Osteocyte (in vitro differentiated cells): ENCODE data around the gene LMAN2. TPM values are rescaled to one million over a fixed set of nuclear protein-coding genes. Genes with fewer than 3 reads are reported as not detected.
"Not testable (repeated sequence)": the region's sequence is repeated elsewhere in the genome, so short reads cannot be mapped to it uniquely, and the experiment has no call there.

Source experiments
- DNase-seq: peaks from one replicate; pipeline ENCODE4 v3.0.0; 2021; ENCODE audit warnings: mixed read lengths; ENCODE audit not compliant: unreplicated experiment; ENCODE audit errors: extremely low spot score
- H3K27ac Mint-ChIP-seq: one replicate; pipeline ENCODE4 v1.8.0; 2021; ENCODE audit warnings: mild to moderate bottlenecking, mixed read lengths; ENCODE audit not compliant: unreplicated experiment
- H3K27me3 Mint-ChIP-seq: one replicate; pipeline ENCODE4 v1.8.0; 2021; ENCODE audit warnings: mixed read lengths; ENCODE audit not compliant: unreplicated experiment
- H3K36me3 Mint-ChIP-seq: one replicate; pipeline ENCODE4 v1.8.0; 2021; ENCODE audit warnings: mixed read lengths; ENCODE audit not compliant: unreplicated experiment
- H3K4me1 Mint-ChIP-seq: one replicate; pipeline ENCODE4 v1.8.0; 2021; ENCODE audit warnings: mixed read lengths; ENCODE audit not compliant: unreplicated experiment
- H3K4me3 Mint-ChIP-seq: one replicate; pipeline ENCODE4 v1.8.0; 2021; ENCODE audit warnings: mild to moderate bottlenecking, moderate library complexity, mixed read lengths; ENCODE audit not compliant: unreplicated experiment
- H3K9me3 Mint-ChIP-seq: one replicate; pipeline ENCODE4 v1.8.0; 2021; ENCODE audit warnings: mixed read lengths; ENCODE audit not compliant: unreplicated experiment
- total RNA-seq: library from RNA; stranded (reverse); gene quantifications from 2 replicates; pipeline ENCODE4 v1.2.1, GENCODE V29; 2021
- TF ChIP-seq, protein P1 (sequence below): fragments of 200-600 bp; sonication (generic); IDR thresholded peaks from 2 replicates; pipeline ENCODE4 v1.5.0; 2021; ENCODE audit warnings: antibody characterized with exemption, mild to moderate bottlenecking, moderate library complexity

Gene LMAN2
- total RNA-seq, 1 donor from 2014 or later: 102 TPM

DNA sequence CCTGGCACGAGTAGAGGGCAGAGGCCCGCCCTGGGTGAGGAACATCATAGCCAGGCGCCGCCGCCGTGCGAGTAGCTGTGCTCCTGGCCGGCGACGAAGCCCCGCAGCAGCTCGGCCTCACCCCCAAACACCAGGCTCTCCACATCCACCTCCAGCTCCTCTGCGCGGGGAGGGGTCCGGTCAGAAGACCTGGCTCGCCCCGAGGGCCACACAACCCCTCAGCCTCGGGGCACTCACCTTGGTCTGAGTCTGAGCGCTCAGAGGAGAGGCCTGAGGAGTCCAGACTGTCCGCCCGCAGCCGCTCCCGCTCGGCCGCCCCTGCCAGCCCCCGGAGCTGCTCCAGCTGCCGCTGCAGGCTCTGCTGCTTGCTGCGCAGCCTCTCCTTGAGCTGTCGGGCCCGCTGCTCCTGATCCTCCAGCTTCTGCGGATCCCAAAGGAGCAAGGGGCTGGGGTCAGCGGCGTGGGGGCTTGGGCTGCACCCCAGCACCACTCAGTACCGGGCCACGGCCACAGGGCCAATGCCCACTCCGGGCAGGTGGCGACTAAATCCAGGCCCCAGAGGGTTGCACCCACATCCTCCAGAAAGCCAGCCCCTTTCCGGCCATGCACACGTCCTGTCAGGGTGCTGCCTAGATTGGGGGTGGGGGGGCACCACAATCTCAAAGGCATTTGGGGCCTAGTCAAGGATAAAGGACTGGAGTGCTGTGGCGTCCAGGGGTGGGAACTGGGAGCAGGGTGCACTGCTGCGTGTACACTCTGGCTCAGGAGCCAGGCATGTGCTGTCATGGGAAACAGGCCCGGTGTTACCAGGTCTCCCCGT is 43.7 kb downstream of the LMAN2 start:
- no peaks in the 10 kb centered on the region for H3K9me3 Mint-ChIP-seq
- H3K4me1 Mint-ChIP-seq: peaks cover 44% of the 10 kb centered on the region
- TF ChIP-seq, protein P1, sequence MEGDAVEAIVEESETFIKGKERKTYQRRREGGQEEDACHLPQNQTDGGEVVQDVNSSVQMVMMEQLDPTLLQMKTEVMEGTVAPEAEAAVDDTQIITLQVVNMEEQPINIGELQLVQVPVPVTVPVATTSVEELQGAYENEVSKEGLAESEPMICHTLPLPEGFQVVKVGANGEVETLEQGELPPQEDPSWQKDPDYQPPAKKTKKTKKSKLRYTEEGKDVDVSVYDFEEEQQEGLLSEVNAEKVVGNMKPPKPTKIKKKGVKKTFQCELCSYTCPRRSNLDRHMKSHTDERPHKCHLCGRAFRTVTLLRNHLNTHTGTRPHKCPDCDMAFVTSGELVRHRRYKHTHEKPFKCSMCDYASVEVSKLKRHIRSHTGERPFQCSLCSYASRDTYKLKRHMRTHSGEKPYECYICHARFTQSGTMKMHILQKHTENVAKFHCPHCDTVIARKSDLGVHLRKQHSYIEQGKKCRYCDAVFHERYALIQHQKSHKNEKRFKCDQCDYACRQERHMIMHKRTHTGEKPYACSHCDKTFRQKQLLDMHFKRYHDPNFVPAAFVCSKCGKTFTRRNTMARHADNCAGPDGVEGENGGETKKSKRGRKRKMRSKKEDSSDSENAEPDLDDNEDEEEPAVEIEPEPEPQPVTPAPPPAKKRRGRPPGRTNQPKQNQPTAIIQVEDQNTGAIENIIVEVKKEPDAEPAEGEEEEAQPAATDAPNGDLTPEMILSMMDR: no peak
- no peak overlapping the region for H3K4me3 Mint-ChIP-seq
- DNase-seq: no peak
- no peaks in the 10 kb centered on the region for H3K27me3 Mint-ChIP-seq
- H3K27ac Mint-ChIP-seq: no peak overlapping the region
- peaks cover 10% of the 10 kb centered on the region for H3K36me3 Mint-ChIP-seq

GRCh38 chr5:177306674-177307543 is 44.6 kb downstream of the LMAN2 start:
- no peak overlapping the region for H3K4me3 Mint-ChIP-seq

DNA sequence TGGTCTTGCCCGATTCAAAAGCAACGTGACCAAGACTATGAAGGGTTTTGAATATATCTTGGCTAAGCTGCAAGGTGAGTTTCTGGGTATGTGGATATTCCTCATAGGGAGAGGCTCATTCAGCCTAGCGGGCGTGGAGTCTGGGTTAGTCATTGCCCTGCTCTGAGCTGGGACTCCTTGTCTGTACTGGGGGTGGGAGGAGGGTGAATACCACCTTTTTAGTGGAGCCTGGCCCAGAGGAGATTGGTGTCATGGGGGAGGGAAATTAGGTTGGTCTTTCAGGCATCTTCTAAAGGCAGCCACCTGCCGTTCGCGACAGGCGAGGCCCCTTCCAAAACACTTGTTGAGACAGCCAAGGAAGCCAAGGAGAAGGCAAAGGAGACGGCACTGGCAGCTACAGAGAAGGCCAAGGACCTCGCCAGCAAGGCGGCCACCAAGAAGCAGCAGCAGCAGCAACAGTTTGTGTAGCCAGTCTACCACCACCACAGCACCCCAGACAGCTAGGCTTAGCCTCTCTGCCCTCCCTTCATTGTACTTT is 45.3 kb downstream of the LMAN2 start:
- H3K4me1 Mint-ChIP-seq: peaks cover 45% of the 10 kb centered on the region

More at GRCh38 chr5:177306674-177307543, 44.6 kb downstream of the LMAN2 start:
- DNase-seq: no peak
- peaks cover 10% of the 10 kb centered on the region for H3K36me3 Mint-ChIP-seq
- H3K4me1 Mint-ChIP-seq: peaks cover 47% of the 10 kb centered on the region
- no peaks in the 10 kb centered on the region for H3K9me3 Mint-ChIP-seq
- H3K27me3 Mint-ChIP-seq: no peaks in the 10 kb centered on the region
- H3K27ac Mint-ChIP-seq: no peak overlapping the region
- TF ChIP-seq, protein P1: no peak

DNA sequence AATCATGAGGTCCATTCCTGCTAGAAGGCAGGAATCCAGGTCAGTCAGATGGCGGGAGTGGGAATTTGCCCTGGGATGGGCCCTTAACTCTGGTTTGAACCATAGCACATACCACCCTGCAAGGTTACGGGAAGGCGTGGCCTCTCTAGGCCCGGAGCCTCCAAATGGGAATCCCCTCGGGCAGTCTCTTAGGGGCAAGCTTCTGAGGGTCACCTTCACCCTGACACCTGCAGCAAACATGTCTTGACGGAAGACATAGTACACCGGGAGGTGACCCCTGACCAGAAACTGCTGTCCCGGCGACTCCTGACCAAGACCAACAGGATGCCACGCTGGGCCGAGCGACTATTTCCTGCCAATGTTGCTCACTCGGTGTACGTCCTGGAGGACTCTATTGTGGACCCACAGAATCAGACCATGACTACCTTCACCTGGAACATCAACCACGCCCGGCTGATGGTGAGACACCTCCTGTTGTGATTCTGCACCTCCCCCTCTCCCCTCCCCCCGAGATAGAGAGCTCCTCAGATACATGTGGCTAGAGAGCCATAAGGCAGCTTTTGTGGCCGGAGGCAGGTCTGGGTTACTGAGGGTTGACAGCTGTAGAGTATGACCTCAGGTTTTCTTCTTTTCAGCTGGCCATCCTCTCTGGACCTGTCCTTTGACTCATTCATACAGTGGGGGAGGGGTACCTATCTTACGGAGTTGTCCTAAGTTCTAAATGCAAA is 46.9 kb downstream of the LMAN2 start:
- H3K27me3 Mint-ChIP-seq: no peaks in the 10 kb centered on the region
- peaks cover 10% of the 10 kb centered on the region for H3K36me3 Mint-ChIP-seq
- no peaks in the 10 kb centered on the region for H3K9me3 Mint-ChIP-seq
- DNase-seq: no peak
- H3K4me1 Mint-ChIP-seq: peaks cover 48% of the 10 kb centered on the region
- peak overlapping the region; percentile 93 for H3K4me3 Mint-ChIP-seq
- H3K27ac Mint-ChIP-seq: peak overlapping the region; percentile 86
- TF ChIP-seq, protein P1: no peak

More for the DNA sequence above, 45.3 kb downstream of the LMAN2 start:
- not testable (repeated sequence) for H3K9me3 Mint-ChIP-seq, DNase-seq, H3K27ac Mint-ChIP-seq, H3K27me3 Mint-ChIP-seq, H3K4me3 Mint-ChIP-seq
- H3K36me3 Mint-ChIP-seq: peaks cover 10% of the 10 kb centered on the region

- Mint-ChIP-seq H3K9me3 (no peaks in the 10 kb centered on the region), H3K4me1 (peaks cover 50% of the 10 kb centered on the region), H3K36me3 (peaks cover 10% of the 10 kb centered on the region), H3K4me3 (peak overlapping the region; percentile 93), H3K27me3 (no peaks in the 10 kb centered on the region), H3K27ac (peak overlapping the region; percentile 86)
- TF ChIP-seq, protein P1: no peak
- DNase-seq: no peak
Observed at GRCh38 chr5:177303925-177304391, 47.5 kb downstream of the LMAN2 start.
